22Rv1 (cell line): ENCODE measurements around the gene ARID1A.

Experiments
- CTCF ChIP-seq: fragments of 450-650 bp; IDR thresholded peaks from 2 replicates; pipeline ENCODE4 v1.5.1; 2017; ENCODE audit warnings: mild to moderate bottlenecking
- ZFX ChIP-seq: fragments of 450-650 bp; IDR thresholded peaks from 2 replicates; pipeline ENCODE4 v1.6.1; 2017; ENCODE audit warnings: antibody characterized with exemption, borderline replicate concordance

GRCh38 chr1:26781206-26781825 lies 85.5 kb downstream of the ARID1A start:
- no peak for TF ChIP-seq CTCF
- TF ChIP-seq ZFX = no peak
